Measurements from ENCODE around the gene ABHD14A.
A peak's percentile ranks its signal among the peaks of the same experiment; 100 is the strongest.

ABHD14A gene

GRCh38 chr3:52022323-52023100 is 47.6 kb downstream of the ABHD14A start:
- no peak for DNase-seq

GRCh38 chr3:52023101-52023770 is 48.4 kb downstream of the ABHD14A start:
- DNase-seq: no peak

- no peak for DNase-seq
Observed at GRCh38 chr3:52023860-52024764, 49.2 kb downstream of the ABHD14A start.

GRCh38 chr3:52024765-52025452 is 50.0 kb downstream of the ABHD14A start:
- no peak for DNase-seq

GRCh38 chr3:52025453-52025852 is 50.6 kb downstream of the ABHD14A start:
- DNase-seq: peak; percentile 43

GRCh38 chr3:52026041-52026440 is 51.2 kb downstream of the ABHD14A start:
- DNase-seq: peak; percentile 99

- DNase-seq: no peak
Observed at GRCh38 chr3:52028572-52028971, 53.7 kb downstream of the ABHD14A start.

GRCh38 chr3:52029053-52029452 is 54.2 kb downstream of the ABHD14A start:
- DNase-seq: no peak

GRCh38 chr3:52029535-52029934 is 54.7 kb downstream of the ABHD14A start:
- no peak for DNase-seq

All from NCI-H524 treated with DMSO at 0.1 percent for 48 hours (cell line).